Measurements from ENCODE around the gene TAAR5. TPM values are rescaled to one million over a fixed set of nuclear protein-coding genes. Genes with fewer than 3 reads are reported as not detected.
"Not testable (repeated sequence)": the region's sequence is repeated elsewhere in the genome, so short reads cannot be mapped to it uniquely, and the experiment has no call there.

Gene TAAR5
- total and polyA plus RNA-seq, 2 donors: 0.05 TPM; not detected in 1

DNA sequence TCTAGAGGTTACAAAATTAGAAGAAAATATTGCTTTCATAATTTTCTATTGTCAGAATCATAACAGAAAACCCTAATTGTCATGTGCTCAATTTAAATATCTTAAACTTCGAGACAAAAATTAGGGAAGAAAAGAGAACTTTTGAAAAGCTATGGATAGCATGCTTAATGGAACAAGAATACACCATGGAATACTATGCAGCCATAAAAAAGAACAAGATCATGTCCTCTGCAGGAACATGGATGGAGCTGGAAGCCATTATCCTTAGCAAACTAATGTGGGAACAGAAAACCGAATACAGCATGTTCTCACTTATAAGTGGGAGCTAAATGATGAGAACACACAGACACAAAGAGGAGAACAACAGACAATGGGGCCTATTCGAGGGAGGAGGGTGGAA lies 29.5 kb downstream of the TAAR5 start:
- DNase-seq (ENCODE audit: low read depth in 6 of 9, low spot score in 9 of 9); H3K36me3 ChIP-seq (ENCODE audit: control insufficient read depth in 2 of 2, insufficient read depth in 2 of 2, low read length in 1 of 2); H3K27me3 ChIP-seq (ENCODE audit: control insufficient read depth in 2 of 2, insufficient read depth in 1 of 2, low read length in 1 of 2); H3K4me3 ChIP-seq (ENCODE audit: low read length in 2 of 2); H3K27ac ChIP-seq (ENCODE audit: low read depth in 1 of 2, low read length in 1 of 2); H3K9me3 ChIP-seq (ENCODE audit: control insufficient read depth in 2 of 2, insufficient read depth in 1 of 2, low read length in 1 of 2); H3K4me1 ChIP-seq (ENCODE audit: control insufficient read depth in 2 of 2, insufficient read depth in 2 of 2, low read length in 2 of 2): not testable (repeated sequence)
- WGBS: 85% methylated on average over 3 of the region's 3 CpGs

DNA sequence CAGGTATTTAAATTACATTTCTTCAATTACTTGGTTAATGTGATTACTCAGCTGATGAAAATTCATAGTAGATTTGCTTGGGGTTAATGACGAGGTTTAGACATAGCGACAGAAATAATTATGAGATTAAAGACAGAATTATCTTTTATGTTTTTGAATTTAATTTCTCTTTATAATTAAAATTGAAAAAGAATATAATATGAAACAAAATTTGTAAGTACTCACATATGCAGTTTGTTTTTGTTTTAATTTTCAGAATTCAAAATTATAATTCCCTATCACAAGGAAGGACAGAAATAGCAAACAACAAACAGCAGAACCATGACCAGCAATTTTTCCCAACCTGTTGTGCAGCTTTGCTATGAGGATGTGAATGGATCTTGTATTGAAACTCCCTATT lies 37.2 kb downstream of the TAAR5 start, which contains the start of gene TAAR8:
TAAR8 (plus strand) TSS at position 301 of the 400 bp plus-strand sequence; CDS start at position 322, 21 bp downstream.
- H3K4me1 ChIP-seq (ENCODE audit: control insufficient read depth in 2 of 2, insufficient read depth in 2 of 2, low read length in 2 of 2): no peaks in the 10 kb centered on the region
- no peak within 1 kb of the TSS for H3K4me3 ChIP-seq (ENCODE audit: low read length in 2 of 2)
- WGBS: 99% methylated on average over 2 of the region's 2 CpGs
- H3K9me3 ChIP-seq (ENCODE audit: control insufficient read depth in 2 of 2, insufficient read depth in 1 of 2, low read length in 1 of 2): no peaks in the 10 kb centered on the region
- H3K27ac ChIP-seq (ENCODE audit: low read depth in 1 of 2, low read length in 1 of 2): no peak within 1 kb of the TSS
- no peak for DNase-seq (ENCODE audit: low read depth in 6 of 9, low spot score in 9 of 9)
- H3K27me3 ChIP-seq (ENCODE audit: control insufficient read depth in 2 of 2, insufficient read depth in 1 of 2, low read length in 1 of 2): no peaks in the 10 kb centered on the region
- H3K36me3 ChIP-seq (ENCODE audit: control insufficient read depth in 2 of 2, insufficient read depth in 2 of 2, low read length in 1 of 2): no peaks in the 10 kb centered on the region

DNA sequence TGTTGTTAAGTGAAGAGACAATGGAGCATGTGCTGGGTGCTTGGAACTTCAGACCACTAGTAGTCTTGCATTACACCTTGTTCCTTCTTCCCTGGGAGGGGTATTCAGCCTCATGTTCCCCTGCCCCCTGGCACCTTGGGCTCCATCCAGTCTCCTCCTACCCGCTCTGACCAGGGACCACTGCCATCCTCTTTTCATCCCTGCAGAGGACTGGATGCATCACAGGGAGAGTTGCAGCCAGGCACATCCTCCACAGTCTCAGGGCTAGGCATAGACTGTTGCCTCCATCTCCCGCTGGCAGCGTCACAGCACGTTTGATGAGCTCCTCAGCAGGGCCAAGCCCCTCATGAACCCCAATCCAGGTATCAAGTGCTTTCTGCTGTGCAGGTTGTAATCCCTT lies 38.3 kb downstream of the TAAR5 start:
- 95% methylated on average over 4 of the region's 4 CpGs for WGBS

DNA sequence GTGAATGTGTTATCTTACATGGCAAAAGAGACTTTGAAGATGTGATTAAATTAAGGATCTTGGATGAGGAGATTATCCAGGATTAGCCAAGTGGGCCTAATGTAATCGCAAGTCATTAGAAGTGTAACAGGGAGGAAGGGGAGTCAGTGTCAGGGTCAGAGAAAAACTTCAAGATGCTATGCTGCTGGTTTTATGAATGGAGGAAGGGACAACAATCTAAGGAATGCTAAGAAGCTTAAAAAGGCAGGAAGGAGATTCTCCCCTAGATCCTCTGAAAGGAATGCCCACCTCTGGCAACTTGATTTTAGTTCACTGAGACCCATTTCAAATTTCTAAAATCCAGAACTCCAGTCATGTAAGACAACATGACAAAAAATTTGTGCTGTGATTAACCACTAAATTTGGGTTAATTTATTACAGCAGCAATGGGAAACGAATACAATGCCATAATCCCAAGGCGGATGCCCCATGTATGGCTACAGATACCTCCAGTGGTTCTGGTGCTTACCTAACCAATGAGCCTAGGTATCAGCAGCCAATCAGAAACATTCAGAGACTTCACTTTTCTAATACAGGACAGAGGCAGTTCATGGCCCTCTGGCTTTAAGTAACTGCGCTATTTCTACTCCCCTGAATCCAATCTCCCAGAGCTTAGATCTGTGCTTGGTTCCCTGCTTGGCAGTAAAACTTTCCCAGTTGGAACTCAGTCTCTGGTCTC lies 40.6 kb downstream of the TAAR5 start:
- H3K4me1 ChIP-seq (ENCODE audit: control insufficient read depth in 2 of 2, insufficient read depth in 2 of 2, low read length in 2 of 2): no peaks in the 10 kb centered on the region
- H3K4me3 ChIP-seq (ENCODE audit: low read length in 2 of 2): no peak overlapping the region
- H3K36me3 ChIP-seq (ENCODE audit: control insufficient read depth in 2 of 2, insufficient read depth in 2 of 2, low read length in 1 of 2): no peaks in the 10 kb centered on the region
- H3K27me3 ChIP-seq (ENCODE audit: control insufficient read depth in 2 of 2, insufficient read depth in 1 of 2, low read length in 1 of 2): no peaks in the 10 kb centered on the region
- H3K9me3 ChIP-seq (ENCODE audit: control insufficient read depth in 2 of 2, insufficient read depth in 1 of 2, low read length in 1 of 2): no peaks in the 10 kb centered on the region
- no peak for DNase-seq (ENCODE audit: low read depth in 6 of 9, low spot score in 9 of 9)
- 95% methylated on average over 4 of the region's 4 CpGs for WGBS
- H3K27ac ChIP-seq (ENCODE audit: low read depth in 1 of 2, low read length in 1 of 2): no peak overlapping the region

More for the DNA sequence above, 38.3 kb downstream of the TAAR5 start:
- no peaks in the 10 kb centered on the region for H3K4me1 ChIP-seq (ENCODE audit: control insufficient read depth in 2 of 2, insufficient read depth in 2 of 2, low read length in 2 of 2)
- no peak for DNase-seq (ENCODE audit: low read depth in 6 of 9, low spot score in 9 of 9)
- no peak overlapping the region for H3K27ac ChIP-seq (ENCODE audit: low read depth in 1 of 2, low read length in 1 of 2)
- H3K36me3 ChIP-seq (ENCODE audit: control insufficient read depth in 2 of 2, insufficient read depth in 2 of 2, low read length in 1 of 2): no peaks in the 10 kb centered on the region
- no peaks in the 10 kb centered on the region for H3K27me3 ChIP-seq (ENCODE audit: control insufficient read depth in 2 of 2, insufficient read depth in 1 of 2, low read length in 1 of 2)
- no peaks in the 10 kb centered on the region for H3K9me3 ChIP-seq (ENCODE audit: control insufficient read depth in 2 of 2, insufficient read depth in 1 of 2, low read length in 1 of 2)
- H3K4me3 ChIP-seq (ENCODE audit: low read length in 2 of 2): no peak overlapping the region

DNA sequence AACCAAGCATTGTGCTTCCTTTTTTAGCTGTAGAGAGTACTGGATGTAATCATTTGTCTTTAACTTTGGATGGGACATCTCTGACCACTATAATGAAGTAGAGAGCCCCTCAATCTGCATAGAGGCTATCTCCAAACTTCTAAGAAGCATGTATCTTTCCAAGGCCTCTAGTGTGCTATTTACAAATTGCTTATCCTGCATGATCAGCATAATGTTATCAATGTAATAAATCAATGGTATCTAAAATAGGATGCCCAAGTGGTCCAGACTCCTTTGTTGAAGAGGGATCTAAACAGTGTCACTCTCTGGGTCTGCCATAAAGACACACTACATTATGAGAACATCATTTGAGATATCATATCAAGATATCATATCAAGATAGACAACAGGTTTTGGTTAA lies 44.7 kb downstream of the TAAR5 start:
- no peaks in the 10 kb centered on the region for H3K4me1 ChIP-seq (ENCODE audit: control insufficient read depth in 2 of 2, insufficient read depth in 2 of 2, low read length in 2 of 2)
- H3K4me3 ChIP-seq (ENCODE audit: low read length in 2 of 2): no peak overlapping the region
- no peak for DNase-seq (ENCODE audit: low read depth in 6 of 9, low spot score in 9 of 9)
- H3K27me3 ChIP-seq (ENCODE audit: control insufficient read depth in 2 of 2, insufficient read depth in 1 of 2, low read length in 1 of 2): no peaks in the 10 kb centered on the region
- no peak overlapping the region for H3K27ac ChIP-seq (ENCODE audit: low read depth in 1 of 2, low read length in 1 of 2)
- no peaks in the 10 kb centered on the region for H3K36me3 ChIP-seq (ENCODE audit: control insufficient read depth in 2 of 2, insufficient read depth in 2 of 2, low read length in 1 of 2)
- no peaks in the 10 kb centered on the region for H3K9me3 ChIP-seq (ENCODE audit: control insufficient read depth in 2 of 2, insufficient read depth in 1 of 2, low read length in 1 of 2)

Other genes with a start within 250 kb of the TAAR5 start
- 1.9 TPM for gene MOXD1, start 188.3 kb downstream of the TAAR5 start, total RNA-seq
- 3.2 TPM for gene MOXD1, start 188.3 kb downstream of the TAAR5 start, polyA plus RNA-seq
- gene STX7, start 76.6 kb downstream of the TAAR5 start, total RNA-seq: 20.3 TPM
- gene STX7, start 76.6 kb downstream of the TAAR5 start, polyA plus RNA-seq: 13.3 TPM
- not detected for gene TAAR9, start 51.5 kb downstream of the TAAR5 start, total RNA-seq
- not detected for gene TAAR9, start 51.5 kb downstream of the TAAR5 start, polyA plus RNA-seq
- gene TAAR8, start 37.1 kb downstream of the TAAR5 start, total RNA-seq: not detected
- gene TAAR8, start 37.1 kb downstream of the TAAR5 start, polyA plus RNA-seq: not detected
- gene TAAR6, start 19.4 kb downstream of the TAAR5 start, total RNA-seq: not detected
- gene TAAR6, start 19.4 kb downstream of the TAAR5 start, polyA plus RNA-seq: not detected
- gene TAAR2, start 34.5 kb upstream of the TAAR5 start, total RNA-seq: not detected
- gene TAAR2, start 34.5 kb upstream of the TAAR5 start, polyA plus RNA-seq: not detected
- 0.05 TPM for gene TAAR1, start 69.4 kb upstream of the TAAR5 start, total RNA-seq
- not detected for gene TAAR1, start 69.4 kb upstream of the TAAR5 start, polyA plus RNA-seq
- 0.33 TPM for gene VNN1, start 124.3 kb upstream of the TAAR5 start, total RNA-seq
- 2.2 TPM for gene VNN1, start 124.3 kb upstream of the TAAR5 start, polyA plus RNA-seq
- gene VNN2, start 168.2 kb upstream of the TAAR5 start, total RNA-seq: 9.6 TPM
- gene VNN2, start 168.2 kb upstream of the TAAR5 start, polyA plus RNA-seq: 10.5 TPM
- 11.2 TPM for gene SLC18B1, start 208.9 kb upstream of the TAAR5 start, total RNA-seq
- 12.4 TPM for gene SLC18B1, start 208.9 kb upstream of the TAAR5 start, polyA plus RNA-seq
- gene RPS12, start 224.8 kb upstream of the TAAR5 start, total RNA-seq: 2,781 TPM
- 3,585 TPM for gene RPS12, start 224.8 kb upstream of the TAAR5 start, polyA plus RNA-seq

Measured in thymus (tissue), 11 donors.